OCI-LY7 (cell line): Measurements from ENCODE around the gene KMT2A. TPM values are rescaled to one million over a fixed set of nuclear protein-coding genes. Genes with fewer than 3 reads are reported as not detected.
"Not testable (repeated sequence)": the region's sequence is repeated elsewhere in the genome, so short reads cannot be mapped to it uniquely, and the experiment has no call there.

Experiments
- BruUV-seq: library from RNA; stranded (reverse); fragments of 400-500 nt; replicated peaks from 2 replicates; lab custom pipeline; 2021; lab: Mats Ljungman, UMichigan
- CTCF ChIA-PET: fragments of 300-600 bp; sonication (Branson Sonifier 250); formaldehyde crosslinking; loops from one replicate; lab custom pipeline; 2022; ENCODE audit warnings: antibody characterized with exemption; ENCODE audit not compliant: unreplicated experiment; lab: Charles Lee
- POLR2A ChIA-PET: fragments of 300-600 bp; sonication (Branson Sonifier 250); formaldehyde crosslinking; loops from one replicate; lab custom pipeline; 2022; ENCODE audit warnings: antibody characterized with exemption; lab: Charles Lee
- DNase-seq: peaks from one replicate; pipeline ENCODE4 v3.0.0-alpha.2; 2015; ENCODE audit warnings: low spot score
- H2AFZ ChIP-seq: fragments of 200-600 bp; sonication (generic), shearing (Covaris generic); 2 replicates; pipeline ENCODE4 v1.6.1; 2014; ENCODE audit warnings: mild to moderate bottlenecking, antibody characterized with exemption, low read length, moderate library complexity
- H3K27ac ChIP-seq: fragments of 200-600 bp; sonication (generic); 2 replicates; pipeline ENCODE4 v1.5.1; 2014; ENCODE audit warnings: mixed run types, low read depth, mild to moderate bottlenecking, moderate library complexity, low read length, inconsistent platforms; ENCODE audit not compliant: poor library complexity, severe bottlenecking
- H3K36me3 ChIP-seq: fragments of 200-600 bp; sonication (generic); 2 replicates; pipeline ENCODE4 v1.6.1; 2014; ENCODE audit warnings: mild to moderate bottlenecking, antibody characterized with exemption, low read length, moderate library complexity, mixed read lengths; ENCODE audit not compliant: insufficient read depth
- H3K4me1 ChIP-seq: fragments of 200-600 bp; sonication (generic); 2 replicates; pipeline ENCODE4 v1.5.1; 2014; ENCODE audit warnings: mild to moderate bottlenecking, low read length; ENCODE audit not compliant: insufficient read depth, poor library complexity, severe bottlenecking
- H3K4me2 ChIP-seq: fragments of 200-600 bp; sonication (generic); 2 replicates; pipeline ENCODE4 v1.6.1; 2014; ENCODE audit warnings: mild to moderate bottlenecking, low read length
- H3K4me3 ChIP-seq: fragments of 200-600 bp; sonication (generic); 2 replicates; pipeline ENCODE4 v1.5.1; 2014; ENCODE audit warnings: mild to moderate bottlenecking, low read depth, low read length; ENCODE audit not compliant: poor library complexity, severe bottlenecking
- H3K79me2 ChIP-seq: fragments of 200-600 bp; sonication (generic); 2 replicates; pipeline ENCODE4 v1.6.1; 2016; ENCODE audit warnings: low read depth, mild to moderate bottlenecking, low read length, moderate library complexity, mixed read lengths; ENCODE audit not compliant: insufficient read depth
- H3K9me2 ChIP-seq: fragments of 200-600 bp; sonication (generic); 2 replicates; pipeline ENCODE4 v1.6.1; 2016; ENCODE audit warnings: mild to moderate bottlenecking, low read length, mixed read lengths; ENCODE audit not compliant: insufficient read depth
- H3K9me3 ChIP-seq: fragments of 200-600 bp; sonication (generic); 2 replicates; pipeline ENCODE4 v1.6.1; 2014; ENCODE audit warnings: mild to moderate bottlenecking, mixed run types, low read length, mixed read lengths
- H4K20me1 ChIP-seq: fragments of 200-600 bp; sonication (generic); 2 replicates; pipeline ENCODE4 v1.6.1; 2014; ENCODE audit warnings: mild to moderate bottlenecking, antibody characterized with exemption, low read length, moderate library complexity, mixed read lengths; ENCODE audit not compliant: insufficient read depth
- CTCF ChIP-seq: fragments of 200-600 bp; sonication (generic); conservative IDR thresholded peaks from 2 replicates; pipeline ENCODE4 v1.5.1; 2014; ENCODE audit warnings: mild to moderate bottlenecking, antibody characterized with exemption, low read length, moderate library complexity, mixed read lengths
- EZH2phosphoT487 ChIP-seq: fragments of 200-600 bp; sonication (generic); IDR thresholded peaks from 2 replicates; pipeline ENCODE4 v1.6.1; 2018; ENCODE audit warnings: low read depth, borderline replicate concordance, mild to moderate bottlenecking, mixed run types, antibody characterized with exemption, low read length, moderate library complexity, mixed read lengths
- intact Hi-C: fragments of 100-400 bp; cut with micrococcal nuclease; formaldehyde crosslinking; loops from one replicate; pipeline ENCODE4 v1.10.0; 2022; ENCODE audit not compliant: unreplicated experiment
- total RNA-seq, 2 experiments: library from RNA; depleted of rRNA in 1 of 2; stranded (reverse); fragments of >200 nt in 1 of 2; shearing (Covaris generic) in 1 of 2; gene quantifications; 2 replicates each; pipeline ENCODE4 v1.2.3, GENCODE V29; 2014 to 2022

KMT2A gene
- total RNA-seq, 2 experiments from 2014 or later: 55.8 to 90.0 TPM

- no peak for DNase-seq
- H3K4me2 ChIP-seq: no peak overlapping the region
- H3K4me3 ChIP-seq: no peak overlapping the region
- intact Hi-C loops: loop anchor here (5.0 kb wide), 1 partner anchor 133 kb away; the partner anchor contains the start of gene KMT2A
- no peak overlapping the region for H3K27ac ChIP-seq
- peaks cover 22% of the 10 kb centered on the region; the same call in 1 of the 2 replicates for H4K20me1 ChIP-seq
- no peak for TF ChIP-seq EZH2phosphoT487
- TF ChIP-seq CTCF: no peak
- H2AFZ ChIP-seq: peak overlapping the region; percentile 92; the same call in 1 of the 2 replicates
- H3K36me3 ChIP-seq: peaks cover 4% of the 10 kb centered on the region; the same call in 1 of the 2 replicates
- ChIA-PET POLR2A (interaction anchor here (0.5 to 1.7 kb wide), 4 partner anchors 10 to 52 kb away, joined by 3 to 4 read pairs (median 4); no protein-coding TSS in a partner anchor), CTCF (interaction anchor here (0.5 kb wide), 1 partner anchor 50 kb away, joined by 6 read pairs; no protein-coding TSS in a partner anchor)
- no peaks in the 10 kb centered on the region for H3K9me3 ChIP-seq
- no peaks in the 10 kb centered on the region for H3K9me2 ChIP-seq
- peaks cover 31% of the 10 kb centered on the region for H3K4me1 ChIP-seq
- BruUV-seq: no TSS peak
- peaks cover 42% of the 10 kb centered on the region for H3K79me2 ChIP-seq
These were observed 134.5 kb downstream of the KMT2A start for GRCh38 chr11:118570787-118571186.

GRCh38 chr11:118571701-118572060, 135.4 kb downstream of the KMT2A start:
- H3K27ac ChIP-seq: peak overlapping the region; percentile 46
- H3K9me3 ChIP-seq, H3K36me3 ChIP-seq, CTCF ChIA-PET, H3K9me2 ChIP-seq: not testable (repeated sequence)
- peaks cover 24% of the 10 kb centered on the region; the same call in 1 of the 2 replicates for H4K20me1 ChIP-seq
- TSS peak; percentile 87 for BruUV-seq
- peak overlapping the region; percentile 92 for H2AFZ ChIP-seq
- peaks cover 51% of the 10 kb centered on the region for H3K79me2 ChIP-seq
- peak overlapping the region; percentile 72 for H3K4me2 ChIP-seq
- POLR2A ChIA-PET: interaction anchor here (0.7 to 1.7 kb wide), 5 partner anchors 11 to 332 kb away, joined by 3 to 4 read pairs (median 4); no protein-coding TSS in a partner anchor
- intact Hi-C loops: loop anchor here (5.0 kb wide), 1 partner anchor 134 kb away; the partner anchor contains the start of gene KMT2A
- peaks cover 33% of the 10 kb centered on the region for H3K4me1 ChIP-seq
- DNase-seq: peak; percentile 14
- H3K4me3 ChIP-seq: peak overlapping the region; percentile 94

GRCh38 chr11:118572061-118572980, 136.0 kb downstream of the KMT2A start, which contains the start of gene ARCN1:
ARCN1 (plus strand) TSS chr11:118572409; CDS start chr11:118572548, 139 bp downstream.
- Histone ChIP-seq H3K36me3 (peaks cover 11% of the 10 kb centered on the region; the same call in 1 of the 2 replicates), H3K79me2 (peaks cover 58% of the 10 kb centered on the region), H2AFZ (peak within 1 kb of the TSS; percentile 92), H3K9me2 (no peaks in the 10 kb centered on the region), H4K20me1 (peaks cover 26% of the 10 kb centered on the region; the same call in 1 of the 2 replicates), H3K9me3 (no peaks in the 10 kb centered on the region), H3K4me1 (peaks cover 33% of the 10 kb centered on the region), H3K27ac (peak within 1 kb of the TSS; percentile 66), H3K4me2 (peak within 1 kb of the TSS; percentile 86), H3K4me3 (peak within 1 kb of the TSS; percentile 94)
- no TSS peak for BruUV-seq
- peak; percentile 90 for DNase-seq
- CTCF ChIA-PET: no interaction called here
- intact Hi-C loops: loop anchor here (5.0 kb wide), 1 partner anchor 135 kb away; the partner anchor contains the start of gene KMT2A
- POLR2A ChIA-PET: interaction anchor here (0.5 to 1.7 kb wide), 10 partner anchors 11 to 556 kb away, joined by 3 to 6 read pairs (median 4); no protein-coding TSS in a partner anchor
- 0 out of 2 replicates have a peak, but pooled peaks have one; percentile 16 for TF ChIP-seq CTCF
- TF ChIP-seq EZH2phosphoT487: no peak
